Fibroblast of lung (primary cell): Measurements from ENCODE around the gene TJP1. TPM values are rescaled to one million over a fixed set of nuclear protein-coding genes. Genes with fewer than 3 reads are reported as not detected.

Experiments
- DNase-seq, 2 donors: peaks; one replicate each; pipeline versions ENCODE4 v3.0.0 to v3.0.0-alpha.2; 2010; ENCODE audit warnings: low read depth in 2 of 2
- H2AFZ ChIP-seq: 2 replicates; pipeline ENCODE4 v1.5.1; 2012; ENCODE audit warnings: low read length, control low read depth, inconsistent platforms
- H3K27ac ChIP-seq: 2 replicates; pipeline ENCODE4 v1.5.1; 2011; ENCODE audit warnings: low read length, control low read depth; ENCODE audit not compliant: insufficient read depth
- H3K27me3 ChIP-seq: 2 replicates; pipeline ENCODE4 v1.5.1; 2011; ENCODE audit warnings: mild to moderate bottlenecking, low read length; ENCODE audit not compliant: control insufficient read depth, insufficient read depth
- H3K36me3 ChIP-seq: 2 replicates; pipeline ENCODE4 v1.5.1; 2011; ENCODE audit warnings: low read length; ENCODE audit not compliant: control insufficient read depth, insufficient read depth
- H3K4me1 ChIP-seq: 2 replicates; pipeline ENCODE4 v1.5.1; 2011; ENCODE audit warnings: low read length; ENCODE audit not compliant: control insufficient read depth, insufficient read depth; ENCODE audit errors: extremely low read depth
- H3K4me2 ChIP-seq: 2 replicates; pipeline ENCODE4 v1.5.1; 2011; ENCODE audit warnings: low read length, control low read depth; ENCODE audit not compliant: insufficient read depth; ENCODE audit errors: extremely low read depth
- H3K4me3 ChIP-seq, 4 experiments: fragments of 200-600 bp in 1 of 4; sonication (generic) in 1 of 4; replicated peaks in 1 of 4; 2 replicates each; pipeline ENCODE4 v1.5.1; 2011 to 2016; ENCODE audit warnings: low read length in 4 of 4, low read depth in 3 of 4, mild to moderate bottlenecking in 3 of 4, control low read depth in 2 of 4, inconsistent platforms in 1 of 4, mixed read lengths in 1 of 4; ENCODE audit not compliant: insufficient read depth in 1 of 4; ENCODE audit errors: control extremely low read depth in 1 of 4
- H3K79me2 ChIP-seq: 2 replicates; pipeline ENCODE4 v1.5.1; 2012; ENCODE audit warnings: mild to moderate bottlenecking, low read length, inconsistent platforms; ENCODE audit not compliant: control insufficient read depth, insufficient read depth
- H3K9ac ChIP-seq: 2 replicates; pipeline ENCODE4 v1.5.1; 2011; ENCODE audit warnings: mild to moderate bottlenecking, low read length, control low read depth; ENCODE audit not compliant: insufficient read depth
- H3K9me3 ChIP-seq: 2 replicates; pipeline ENCODE4 v1.5.1; 2012; ENCODE audit warnings: low read depth, low read length; ENCODE audit not compliant: control insufficient read depth, insufficient read depth
- H4K20me1 ChIP-seq: 2 replicates; pipeline ENCODE4 v1.5.1; 2011; ENCODE audit warnings: low read length; ENCODE audit not compliant: control insufficient read depth, insufficient read depth; ENCODE audit errors: extremely low read depth
- EZH2 ChIP-seq: IDR thresholded peaks from 2 replicates; pipeline ENCODE4 v1.5.1; 2012; ENCODE audit warnings: low read length, control low read depth, mild to moderate bottlenecking; ENCODE audit errors: missing control alignments
- polyA plus RNA-seq, 2 donors: library from polyadenylated mRNA; depleted of rRNA in 1 of 2; stranded (reverse) in 1 of 2; unstranded in 1 of 2; fragments of >200 nt; gene quantifications; 2 replicates each; pipeline ENCODE4 v1.2.1, GENCODE V29; 2011 to 2012; ENCODE audit warnings: missing spikeins in 1 of 2
- total RNA-seq: library from RNA; depleted of rRNA; stranded (reverse); fragments of >200 nt; gene quantifications from 2 replicates; pipeline ENCODE4 v1.2.1, GENCODE V29; 2014
- TF ChIP-seq, protein P1 (sequence below), 2 donors: IDR thresholded peaks in 1 of 2; conservative IDR thresholded peaks in 1 of 2; 1 replicate in 1 of 2; 2 replicates in 1 of 2; pipeline ENCODE4 v1.5.1; 2011 to 2012; ENCODE audit warnings: low read length in 2 of 2, control low read depth in 1 of 2, inconsistent platforms in 1 of 2, low read depth in 1 of 2, mild to moderate bottlenecking in 1 of 2

Gene TJP1
- total and polyA plus RNA-seq, 2 donors (not counting 1 experiment from before 2014, with no cell fraction given), result 53.7 to 110 TPM

DNA sequence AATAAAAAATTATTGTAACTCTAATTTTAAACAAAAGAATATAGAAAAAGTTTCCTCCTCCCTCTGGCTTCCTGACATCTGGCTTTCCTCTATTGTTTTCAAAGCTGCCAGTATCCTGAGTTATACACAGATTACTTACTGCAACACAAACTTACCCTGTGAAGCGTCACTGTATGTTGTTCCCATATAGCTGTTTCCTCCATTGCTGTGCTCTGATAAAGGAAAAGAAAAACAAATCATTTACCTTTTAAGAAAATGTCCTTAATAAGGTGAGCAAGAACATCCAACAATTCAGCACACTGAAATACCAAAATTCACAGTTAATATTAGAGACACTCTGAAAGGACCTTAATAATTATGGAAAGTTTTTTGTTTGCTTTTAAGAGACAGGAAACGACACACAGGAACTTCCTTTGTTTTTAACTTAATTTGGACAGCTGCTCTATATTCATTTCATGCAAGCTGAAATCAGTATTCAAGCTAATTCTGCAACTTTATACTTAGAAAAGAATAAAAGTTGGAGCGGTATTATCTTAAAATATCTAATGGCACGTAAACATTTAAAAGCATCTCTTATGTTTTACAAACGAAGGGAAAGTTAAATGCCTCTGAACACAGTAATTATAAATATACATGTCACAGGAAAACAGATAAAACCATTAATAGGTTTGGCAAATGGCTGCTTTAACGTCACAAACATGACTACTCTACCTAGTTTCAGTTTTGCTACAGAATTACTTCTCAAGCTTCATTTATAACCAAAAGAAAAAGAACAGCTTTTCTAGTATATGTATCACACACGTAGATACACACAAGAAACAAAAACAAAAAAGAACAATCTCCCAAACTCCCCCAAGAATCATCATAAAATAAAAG, 21.5 kb downstream of the TJP1 start:
- Histone ChIP-seq H3K27ac (peak overlapping the region; percentile 20), H3K4me2 (peak overlapping the region; percentile 64), H3K36me3 (no peaks in the 10 kb centered on the region), H4K20me1 (peaks cover 6% of the 10 kb centered on the region), H3K9me3 (no peaks in the 10 kb centered on the region), H2AFZ (no peak overlapping the region), H3K4me3 (peak overlapping the region in 3 of 4 experiments; percentile 14 to 19 (median 15)), H3K9ac (peak overlapping the region; percentile 0), H3K79me2 (peaks cover 64% of the 10 kb centered on the region), H3K4me1 (peaks cover 12% of the 10 kb centered on the region), H3K27me3 (no peaks in the 10 kb centered on the region)
- peak in 1 of 2 donors; percentile 31 for DNase-seq
- TF ChIP-seq EZH2, result no peak
- TF ChIP-seq, protein P1, sequence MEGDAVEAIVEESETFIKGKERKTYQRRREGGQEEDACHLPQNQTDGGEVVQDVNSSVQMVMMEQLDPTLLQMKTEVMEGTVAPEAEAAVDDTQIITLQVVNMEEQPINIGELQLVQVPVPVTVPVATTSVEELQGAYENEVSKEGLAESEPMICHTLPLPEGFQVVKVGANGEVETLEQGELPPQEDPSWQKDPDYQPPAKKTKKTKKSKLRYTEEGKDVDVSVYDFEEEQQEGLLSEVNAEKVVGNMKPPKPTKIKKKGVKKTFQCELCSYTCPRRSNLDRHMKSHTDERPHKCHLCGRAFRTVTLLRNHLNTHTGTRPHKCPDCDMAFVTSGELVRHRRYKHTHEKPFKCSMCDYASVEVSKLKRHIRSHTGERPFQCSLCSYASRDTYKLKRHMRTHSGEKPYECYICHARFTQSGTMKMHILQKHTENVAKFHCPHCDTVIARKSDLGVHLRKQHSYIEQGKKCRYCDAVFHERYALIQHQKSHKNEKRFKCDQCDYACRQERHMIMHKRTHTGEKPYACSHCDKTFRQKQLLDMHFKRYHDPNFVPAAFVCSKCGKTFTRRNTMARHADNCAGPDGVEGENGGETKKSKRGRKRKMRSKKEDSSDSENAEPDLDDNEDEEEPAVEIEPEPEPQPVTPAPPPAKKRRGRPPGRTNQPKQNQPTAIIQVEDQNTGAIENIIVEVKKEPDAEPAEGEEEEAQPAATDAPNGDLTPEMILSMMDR (conservative IDR thresholded peaks at IDR 0.05 in 1 of 2, IDR thresholded peaks at IDR 0.05 in 1 of 2; ENCODE audit: low read depth in 1 of 2, low read length in 2 of 2), result no peak

DNA sequence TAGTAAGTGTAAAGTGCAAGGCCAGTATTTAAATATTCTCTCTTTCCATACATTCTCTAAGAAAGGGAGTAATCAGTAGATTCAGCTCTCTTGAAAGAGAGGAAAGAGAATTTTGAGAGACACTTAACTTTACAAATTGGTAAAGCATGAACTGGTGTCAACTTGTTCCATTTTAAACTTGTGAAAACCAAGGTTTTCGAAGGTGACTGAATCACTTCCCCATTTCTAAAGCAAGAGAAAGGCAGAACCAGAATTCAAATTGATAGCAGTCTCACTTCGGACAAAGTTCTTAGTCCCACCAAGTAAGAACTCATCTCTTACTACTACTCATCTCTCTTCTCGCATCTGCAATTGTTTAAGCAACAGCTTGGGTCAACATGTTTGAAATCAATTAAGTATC, 22.4 kb downstream of the TJP1 start:
- Histone ChIP-seq H3K4me2 (no peak overlapping the region), H3K9ac (no peak overlapping the region), H3K36me3 (no peaks in the 10 kb centered on the region), H3K9me3 (no peaks in the 10 kb centered on the region), H3K27ac (no peak overlapping the region), H2AFZ (no peak overlapping the region), H3K4me1 (peaks cover 11% of the 10 kb centered on the region), H4K20me1 (peaks cover 4% of the 10 kb centered on the region), H3K27me3 (no peaks in the 10 kb centered on the region), H3K4me3 (no peak overlapping the region), H3K79me2 (peaks cover 65% of the 10 kb centered on the region)
- TF ChIP-seq EZH2, result no peak
- TF ChIP-seq, protein P1 (conservative IDR thresholded peaks at IDR 0.05 in 1 of 2, IDR thresholded peaks at IDR 0.05 in 1 of 2; ENCODE audit: low read depth in 1 of 2, low read length in 2 of 2), result no peak
- no peak for DNase-seq

DNA sequence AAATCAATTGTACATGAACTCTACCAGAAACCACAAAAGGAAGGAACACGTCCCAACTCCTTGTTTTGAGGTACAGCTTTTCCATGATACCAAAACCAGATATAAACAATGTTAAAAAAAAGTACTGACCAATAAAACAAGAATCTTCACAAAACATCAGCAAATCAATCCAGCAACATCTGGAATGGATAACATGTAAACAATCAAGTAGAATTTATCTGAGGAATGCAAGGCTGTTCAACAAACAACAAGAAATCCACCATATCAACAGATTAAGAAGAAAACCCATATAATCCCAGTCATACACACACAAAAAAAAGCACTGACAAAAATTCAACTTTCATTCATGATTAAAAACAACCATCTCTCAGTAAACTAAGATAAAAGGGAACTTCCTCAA, 26.7 kb downstream of the TJP1 start:
- Histone ChIP-seq H3K36me3 (peaks cover 1% of the 10 kb centered on the region), H3K9ac (no peak overlapping the region), H2AFZ (no peak overlapping the region), H4K20me1 (no peaks in the 10 kb centered on the region), H3K27me3 (no peaks in the 10 kb centered on the region), H3K9me3 (no peaks in the 10 kb centered on the region), H3K4me1 (peaks cover 3% of the 10 kb centered on the region), H3K27ac (no peak overlapping the region), H3K79me2 (peaks cover 28% of the 10 kb centered on the region), H3K4me3 (no peak overlapping the region), H3K4me2 (no peak overlapping the region)
- TF ChIP-seq, protein P1 (conservative IDR thresholded peaks at IDR 0.05 in 1 of 2, IDR thresholded peaks at IDR 0.05 in 1 of 2; ENCODE audit: low read depth in 1 of 2, low read length in 2 of 2), result no peak
- TF ChIP-seq EZH2, result no peak
- DNase-seq, result no peak
